ENCODE data around the gene CPNE4.

DNA sequence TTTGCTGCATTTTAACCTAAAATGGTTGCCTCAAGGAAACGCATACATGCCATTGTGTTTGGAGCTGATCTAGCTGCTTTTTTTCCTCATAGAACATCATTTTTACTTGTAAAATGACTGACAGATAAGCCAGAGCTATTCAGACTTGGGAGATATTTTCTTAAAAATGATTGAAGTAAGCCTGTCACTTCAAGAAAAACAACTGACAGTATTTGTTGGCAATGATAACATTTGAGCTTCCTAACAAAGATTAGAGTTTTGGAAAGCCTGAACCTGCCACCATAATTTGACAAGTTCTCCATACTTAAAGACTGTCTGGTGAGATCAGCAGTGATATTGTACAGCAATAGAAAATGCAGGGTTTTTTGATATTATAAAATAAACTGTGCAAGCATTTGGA lies 504.4 kb downstream of the CPNE4 start:
- TF ChIP-seq, protein P1, sequence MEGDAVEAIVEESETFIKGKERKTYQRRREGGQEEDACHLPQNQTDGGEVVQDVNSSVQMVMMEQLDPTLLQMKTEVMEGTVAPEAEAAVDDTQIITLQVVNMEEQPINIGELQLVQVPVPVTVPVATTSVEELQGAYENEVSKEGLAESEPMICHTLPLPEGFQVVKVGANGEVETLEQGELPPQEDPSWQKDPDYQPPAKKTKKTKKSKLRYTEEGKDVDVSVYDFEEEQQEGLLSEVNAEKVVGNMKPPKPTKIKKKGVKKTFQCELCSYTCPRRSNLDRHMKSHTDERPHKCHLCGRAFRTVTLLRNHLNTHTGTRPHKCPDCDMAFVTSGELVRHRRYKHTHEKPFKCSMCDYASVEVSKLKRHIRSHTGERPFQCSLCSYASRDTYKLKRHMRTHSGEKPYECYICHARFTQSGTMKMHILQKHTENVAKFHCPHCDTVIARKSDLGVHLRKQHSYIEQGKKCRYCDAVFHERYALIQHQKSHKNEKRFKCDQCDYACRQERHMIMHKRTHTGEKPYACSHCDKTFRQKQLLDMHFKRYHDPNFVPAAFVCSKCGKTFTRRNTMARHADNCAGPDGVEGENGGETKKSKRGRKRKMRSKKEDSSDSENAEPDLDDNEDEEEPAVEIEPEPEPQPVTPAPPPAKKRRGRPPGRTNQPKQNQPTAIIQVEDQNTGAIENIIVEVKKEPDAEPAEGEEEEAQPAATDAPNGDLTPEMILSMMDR (IDR thresholded peaks at IDR 0.05; ENCODE audit: low read length): no peak
- TF ChIP-seq EZH2 (IDR thresholded peaks at IDR 0.05; ENCODE audit: borderline replicate concordance, low read length): no peak

Data from OCI-LY1 (cell line).